Stimulated activated naive B cell treated with anti-CD40 and anti-IgM and Interleukin-4, amounts not matched to agents 10 μg/mL and 1 μg/mL and 100 μg/mL, for 72 hours (primary cell): Measurements from ENCODE around the gene GBGT1.

Source experiments
- ATAC-seq, 2 donors: fragments of 150-1000 bp; cut with Tn5 transposase; replicated peaks; 2 replicates each; pipeline ENCODE4 v1.10.0; 2021; ENCODE audit warnings: moderate library complexity in 1 of 2
- DNase-seq: peaks from one replicate; pipeline ENCODE4 v3.0.0; 2021
- H3K27ac Mint-ChIP-seq: one replicate; pipeline ENCODE4 v1.8.0; 2022; ENCODE audit warnings: mild to moderate bottlenecking, mixed read lengths
- H3K27me3 Mint-ChIP-seq, 2 donors: one replicate each; pipeline ENCODE4 v1.8.0; 2022; ENCODE audit warnings: mixed read lengths in 2 of 2
- H3K36me3 Mint-ChIP-seq, 2 donors: one replicate each; pipeline ENCODE4 v1.8.0; 2022; ENCODE audit warnings: mixed read lengths in 2 of 2, mild to moderate bottlenecking in 1 of 2
- H3K4me1 Mint-ChIP-seq, 2 donors: one replicate each; pipeline ENCODE4 v1.8.0; 2022; ENCODE audit warnings: mixed read lengths in 2 of 2, mild to moderate bottlenecking in 1 of 2
- H3K4me3 Mint-ChIP-seq, 2 donors: one replicate each; pipeline ENCODE4 v1.8.0; 2022; ENCODE audit warnings: mild to moderate bottlenecking in 2 of 2, mixed read lengths in 2 of 2, moderate library complexity in 1 of 2
- H3K9me3 Mint-ChIP-seq, 2 donors: one replicate each; pipeline ENCODE4 v1.8.0; 2022; ENCODE audit warnings: mixed read lengths in 2 of 2, mild to moderate bottlenecking in 1 of 2

The GBGT1 gene

GRCh38 chr9:133118568-133118967 lies 45.1 kb downstream of the GBGT1 start:
- Mint-ChIP-seq H3K4me1 (peaks cover 53 to 75% of the 10 kb centered on the region in 2 donors), H3K4me3 (peak overlapping the region; percentile 26 to 67), H3K9me3 (no peaks in the 10 kb centered on the region), H3K36me3 (peaks cover 6 to 7% of the 10 kb centered on the region in 2 donors), H3K27ac (no peak overlapping the region), H3K27me3 (no peaks in the 10 kb centered on the region)
- DNase-seq (no peak), ATAC-seq (no peak)

GRCh38 chr9:133118179-133118520 lies 45.6 kb downstream of the GBGT1 start:
- H3K4me3 Mint-ChIP-seq, result peak overlapping the region in 1 of 2 donors; percentile 63
- ATAC-seq, result no peak
- DNase-seq, result no peak
- H3K27ac Mint-ChIP-seq, result no peak overlapping the region
- H3K36me3 Mint-ChIP-seq, result peaks cover 6 to 7% of the 10 kb centered on the region in 2 donors
- no peaks in the 10 kb centered on the region for H3K9me3 Mint-ChIP-seq
- peaks cover 55 to 75% of the 10 kb centered on the region in 2 donors for H3K4me1 Mint-ChIP-seq
- no peaks in the 10 kb centered on the region for H3K27me3 Mint-ChIP-seq

GRCh38 chr9:133117271-133118178 lies 46.2 kb downstream of the GBGT1 start:
- Mint-ChIP-seq H3K36me3 (peaks cover 6 to 10% of the 10 kb centered on the region in 2 donors), H3K4me1 (peaks cover 61 to 81% of the 10 kb centered on the region in 2 donors), H3K27ac (no peak overlapping the region), H3K9me3 (no peaks in the 10 kb centered on the region), H3K4me3 (peak overlapping the region in 1 of 2 donors; percentile 63), H3K27me3 (no peaks in the 10 kb centered on the region)
- DNase-seq (no peak), ATAC-seq (no peak)

GRCh38 chr9:133116346-133117231 lies 47.1 kb downstream of the GBGT1 start:
- H3K4me1 Mint-ChIP-seq, result peaks cover 62 to 85% of the 10 kb centered on the region in 2 donors
- no peaks in the 10 kb centered on the region for H3K9me3 Mint-ChIP-seq
- ATAC-seq (no peak), DNase-seq (no peak)
- peak overlapping the region; percentile 39 to 73 for H3K4me3 Mint-ChIP-seq
- no peaks in the 10 kb centered on the region for H3K27me3 Mint-ChIP-seq
- H3K27ac Mint-ChIP-seq, result peak overlapping the region; percentile 93
- H3K36me3 Mint-ChIP-seq, result peaks cover 10 to 15% of the 10 kb centered on the region in 2 donors

GRCh38 chr9:133115604-133116345 lies 47.9 kb downstream of the GBGT1 start:
- H3K27ac Mint-ChIP-seq, result peak overlapping the region; percentile 94
- H3K36me3 Mint-ChIP-seq, result peaks cover 12 to 17% of the 10 kb centered on the region in 2 donors
- ATAC-seq, result peak; percentile 81 to 83
- H3K4me3 Mint-ChIP-seq, result peak overlapping the region; percentile 73 to 75
- H3K27me3 Mint-ChIP-seq, result no peaks in the 10 kb centered on the region
- H3K4me1 Mint-ChIP-seq, result peaks cover 60 to 83% of the 10 kb centered on the region in 2 donors
- DNase-seq, result peak; percentile 71
- no peaks in the 10 kb centered on the region for H3K9me3 Mint-ChIP-seq

- DNase-seq, result no peak
- H3K4me3 Mint-ChIP-seq, result peak overlapping the region; percentile 55 to 75
These were observed 48.7 kb downstream of the GBGT1 start for GRCh38 chr9:133114886-133115603.

GRCh38 chr9:133113949-133114885 lies 49.5 kb downstream of the GBGT1 start:
- H3K36me3 Mint-ChIP-seq, result peaks cover 19 to 29% of the 10 kb centered on the region in 2 donors
- H3K9me3 Mint-ChIP-seq, result no peaks in the 10 kb centered on the region
- peak overlapping the region; percentile 94 for H3K27ac Mint-ChIP-seq
- ATAC-seq (peak; percentile 58 to 66), DNase-seq (no peak)
- no peaks in the 10 kb centered on the region for H3K27me3 Mint-ChIP-seq
- peaks cover 52 to 72% of the 10 kb centered on the region in 2 donors for H3K4me1 Mint-ChIP-seq
- peak overlapping the region; percentile 67 to 75 for H3K4me3 Mint-ChIP-seq

More at GRCh38 chr9:133114886-133115603, 48.7 kb downstream of the GBGT1 start:
- H3K4me1 Mint-ChIP-seq, result peaks cover 56 to 80% of the 10 kb centered on the region in 2 donors
- H3K36me3 Mint-ChIP-seq, result peaks cover 16 to 21% of the 10 kb centered on the region in 2 donors
- no peaks in the 10 kb centered on the region for H3K27me3 Mint-ChIP-seq
- H3K27ac Mint-ChIP-seq, result peak overlapping the region; percentile 94
- peak; percentile 38 to 52 for ATAC-seq
- H3K9me3 Mint-ChIP-seq, result no peaks in the 10 kb centered on the region

- Mint-ChIP-seq H3K27ac (peak overlapping the region; percentile 91), H3K9me3 (no peaks in the 10 kb centered on the region), H3K4me1 (peaks cover 46 to 64% of the 10 kb centered on the region in 2 donors), H3K27me3 (no peaks in the 10 kb centered on the region), H3K4me3 (peak overlapping the region; percentile 53 to 67), H3K36me3 (peaks cover 23 to 25% of the 10 kb centered on the region in 2 donors)
- DNase-seq (no peak), ATAC-seq (no peak)
These were observed 50.4 kb downstream of the GBGT1 start for GRCh38 chr9:133113163-133113948.

- Mint-ChIP-seq H3K27me3 (no peaks in the 10 kb centered on the region), H3K36me3 (peaks cover 30% of the 10 kb centered on the region in 2 donors), H3K4me1 (peaks cover 42 to 56% of the 10 kb centered on the region in 2 donors), H3K9me3 (no peaks in the 10 kb centered on the region), H3K4me3 (peak overlapping the region; percentile 53 to 68), H3K27ac (peak overlapping the region; percentile 91)
- peak; percentile 57 for ATAC-seq
- DNase-seq, result peak; percentile 70
These were observed 51.1 kb downstream of the GBGT1 start for GRCh38 chr9:133112663-133113026.

GRCh38 chr9:133111808-133112662 lies 51.7 kb downstream of the GBGT1 start:
- ATAC-seq, result no peak
- no peak for DNase-seq
- Mint-ChIP-seq H3K27me3 (no peaks in the 10 kb centered on the region), H3K36me3 (peaks cover 33 to 34% of the 10 kb centered on the region in 2 donors), H3K4me1 (peaks cover 42 to 53% of the 10 kb centered on the region in 2 donors), H3K4me3 (peak overlapping the region; percentile 53 to 68), H3K27ac (peak overlapping the region; percentile 91), H3K9me3 (no peaks in the 10 kb centered on the region)

GRCh38 chr9:133109931-133110650 lies 53.6 kb downstream of the GBGT1 start:
- Mint-ChIP-seq H3K4me1 (peaks cover 32 to 38% of the 10 kb centered on the region in 2 donors), H3K9me3 (no peaks in the 10 kb centered on the region), H3K27me3 (no peaks in the 10 kb centered on the region), H3K36me3 (peaks cover 37 to 39% of the 10 kb centered on the region in 2 donors), H3K27ac (no peak overlapping the region), H3K4me3 (no peak overlapping the region)
- ATAC-seq (no peak), DNase-seq (no peak)
